K562 (cell line): Measurements from ENCODE around the gene DPEP2.

ENCODE experiments used
- CEBPZ ChIP-seq: fragments of 150-350 bp; IDR thresholded peaks from 2 replicates; pipeline ENCODE4 v1.6.1; 2014; ENCODE audit warnings: low read depth, mild to moderate bottlenecking, low read length, borderline replicate concordance
- CTCF ChIP-seq, 3 experiments: IDR thresholded peaks in 2 of 3; conservative IDR thresholded peaks in 1 of 3; 2 replicates each; pipeline ENCODE4 v1.5.1; 2011 to 2012; ENCODE audit warnings: low read length in 3 of 3, mild to moderate bottlenecking in 3 of 3, control low read depth in 2 of 3, improper control_type of control experiment in 1 of 3, inconsistent platforms in 1 of 3, low read depth in 1 of 3, mixed read lengths in 1 of 3, moderate library complexity in 1 of 3; ENCODE audit not compliant: insufficient read depth in 2 of 3
- HNRNPL ChIP-seq: fragments of 200-400 bp; formaldehyde crosslinking; IDR thresholded peaks from 2 replicates; pipeline ENCODE4 v1.6.1; 2017; ENCODE audit warnings: low read depth, mild to moderate bottlenecking, low read length
- KDM4B ChIP-seq, 2 experiments: fragments of 450-650 bp in 1 of 2; sonication (generic) in 1 of 2; IDR thresholded peaks; 2 replicates each; pipeline ENCODE4 v1.6.1; 2016 to 2017; ENCODE audit warnings: borderline replicate concordance in 2 of 2, antibody characterized with exemption in 1 of 2, low read depth in 1 of 2, mild to moderate bottlenecking in 1 of 2
- MAFK ChIP-seq: IDR thresholded peaks from 2 replicates; pipeline ENCODE4 v1.6.1; 2011; ENCODE audit warnings: low read length, improper control_type of control experiment
- MAX ChIP-seq: sonication (generic); formaldehyde crosslinking; IDR thresholded peaks from 2 replicates; pipeline ENCODE4 v1.9.0; 2022; ENCODE audit warnings: mild to moderate bottlenecking, missing genetic modification reagents
- NFRKB ChIP-seq: fragments of 450-650 bp; IDR thresholded peaks from 2 replicates; pipeline ENCODE4 v1.6.1; 2016; ENCODE audit warnings: low read depth
- NR3C1 ChIP-seq: sonication (generic); formaldehyde crosslinking; IDR thresholded peaks from 2 replicates; pipeline ENCODE4 v1.8.1; 2022; ENCODE audit warnings: missing genetic modification reagents
- PRDM10 ChIP-seq: fragments of 450-650 bp; IDR thresholded peaks from 2 replicates; pipeline ENCODE4 v1.6.1; 2018; ENCODE audit not compliant: partially characterized antibody
- TAF1 ChIP-seq: IDR thresholded peaks from 2 replicates; pipeline ENCODE4 v1.6.1; 2011; ENCODE audit warnings: mild to moderate bottlenecking, low read length, moderate library complexity; ENCODE audit not compliant: insufficient read depth, control insufficient read depth, severe bottlenecking; ENCODE audit errors: extremely low read depth
- TFE3 ChIP-seq: fragments of 450-650 bp; formaldehyde crosslinking; IDR thresholded peaks from 2 replicates; pipeline ENCODE4 v1.4.0; 2020; ENCODE audit warnings: mild to moderate bottlenecking, mixed read lengths
- ZBTB11 ChIP-seq, 3 experiments: fragments of 200-800 bp in 1 of 3; fragments of 250-450 bp in 1 of 3; fragments of 450-650 bp in 1 of 3; sonication (Bioruptor Pico) in 1 of 3; sonication (Bioruptor generic) in 1 of 3; formaldehyde crosslinking in 1 of 3; IDR thresholded peaks; 2 replicates each; pipeline versions ENCODE4 v1.6.1 to v1.8.0; 2016 to 2022; ENCODE audit warnings: mild to moderate bottlenecking in 2 of 3, missing genetic modification characterization in 2 of 3, missing compliant biosample characterization in 1 of 3, moderate library complexity in 1 of 3
- ZC3H4 ChIP-seq: sonication (generic); formaldehyde crosslinking; IDR thresholded peaks from 2 replicates; pipeline ENCODE4 v1.9.0; 2021; ENCODE audit warnings: missing genetic modification reagents, borderline replicate concordance
- ZNF780A ChIP-seq: fragments of 250-450 bp; sonication (Bioruptor Pico); IDR thresholded peaks from 2 replicates; pipeline ENCODE4 v1.5.0; 2021; ENCODE audit warnings: mild to moderate bottlenecking

GRCh38 chr16:67941469-67942199 lies 57.6 kb downstream of the DPEP2 start:
- TF ChIP-seq CTCF (IDR thresholded peaks at IDR 0.05 in 2 of 3, conservative IDR thresholded peaks at IDR 0.05 in 1 of 3; ENCODE audit: insufficient read depth in 2 of 3, low read depth in 1 of 3, low read length in 3 of 3) (no peak), NR3C1 (CRISPR knock-in tag) (no peak), HNRNPL (no peak), PRDM10 (no peak), KDM4B (IDR thresholded peaks at IDR 0.05; ENCODE audit: borderline replicate concordance in 2 of 2, low read depth in 1 of 2) (no peak), CEBPZ (no peak), NFRKB (no peak), ZBTB11 (CRISPR knock-in tag; IDR thresholded peaks at IDR 0.05) (no peak), TAF1 (no peak), TFE3 (CRISPR knock-in tag) (no peak), MAX (CRISPR knock-in tag) (no peak), ZC3H4 (CRISPR knock-in tag) (no peak), ZNF780A (no peak), MAFK (no peak)
